OCI-LY7 (cell line): ENCODE measurements around the gene SLC25A24. TPM values are rescaled to one million over a fixed set of nuclear protein-coding genes. Genes with fewer than 3 reads are reported as not detected.

Experiments used
- BruUV-seq: library from RNA; stranded (reverse); fragments of 400-500 nt; replicated peaks from 2 replicates; lab custom pipeline; 2021; lab: Mats Ljungman, UMichigan
- CTCF ChIA-PET: fragments of 300-600 bp; sonication (Branson Sonifier 250); formaldehyde crosslinking; loops from one replicate; lab custom pipeline; 2022; ENCODE audit warnings: antibody characterized with exemption; ENCODE audit not compliant: unreplicated experiment; lab: Charles Lee
- POLR2A ChIA-PET: fragments of 300-600 bp; sonication (Branson Sonifier 250); formaldehyde crosslinking; loops from one replicate; lab custom pipeline; 2022; ENCODE audit warnings: antibody characterized with exemption; lab: Charles Lee
- DNase-seq: peaks from one replicate; pipeline ENCODE4 v3.0.0-alpha.2; 2015; ENCODE audit warnings: low spot score
- H2AFZ ChIP-seq: fragments of 200-600 bp; sonication (generic), shearing (Covaris generic); 2 replicates; pipeline ENCODE4 v1.6.1; 2014; ENCODE audit warnings: mild to moderate bottlenecking, antibody characterized with exemption, low read length, moderate library complexity
- H3K27ac ChIP-seq: fragments of 200-600 bp; sonication (generic); 2 replicates; pipeline ENCODE4 v1.5.1; 2014; ENCODE audit warnings: mixed run types, low read depth, mild to moderate bottlenecking, moderate library complexity, low read length, inconsistent platforms; ENCODE audit not compliant: poor library complexity, severe bottlenecking
- H3K36me3 ChIP-seq: fragments of 200-600 bp; sonication (generic); 2 replicates; pipeline ENCODE4 v1.6.1; 2014; ENCODE audit warnings: mild to moderate bottlenecking, antibody characterized with exemption, low read length, moderate library complexity, mixed read lengths; ENCODE audit not compliant: insufficient read depth
- H3K4me1 ChIP-seq: fragments of 200-600 bp; sonication (generic); 2 replicates; pipeline ENCODE4 v1.5.1; 2014; ENCODE audit warnings: mild to moderate bottlenecking, low read length; ENCODE audit not compliant: insufficient read depth, poor library complexity, severe bottlenecking
- H3K4me2 ChIP-seq: fragments of 200-600 bp; sonication (generic); 2 replicates; pipeline ENCODE4 v1.6.1; 2014; ENCODE audit warnings: mild to moderate bottlenecking, low read length
- H3K4me3 ChIP-seq: fragments of 200-600 bp; sonication (generic); 2 replicates; pipeline ENCODE4 v1.5.1; 2014; ENCODE audit warnings: mild to moderate bottlenecking, low read depth, low read length; ENCODE audit not compliant: poor library complexity, severe bottlenecking
- H3K79me2 ChIP-seq: fragments of 200-600 bp; sonication (generic); 2 replicates; pipeline ENCODE4 v1.6.1; 2016; ENCODE audit warnings: low read depth, mild to moderate bottlenecking, low read length, moderate library complexity, mixed read lengths; ENCODE audit not compliant: insufficient read depth
- H3K9me2 ChIP-seq: fragments of 200-600 bp; sonication (generic); 2 replicates; pipeline ENCODE4 v1.6.1; 2016; ENCODE audit warnings: mild to moderate bottlenecking, low read length, mixed read lengths; ENCODE audit not compliant: insufficient read depth
- H3K9me3 ChIP-seq: fragments of 200-600 bp; sonication (generic); 2 replicates; pipeline ENCODE4 v1.6.1; 2014; ENCODE audit warnings: mild to moderate bottlenecking, mixed run types, low read length, mixed read lengths
- H4K20me1 ChIP-seq: fragments of 200-600 bp; sonication (generic); 2 replicates; pipeline ENCODE4 v1.6.1; 2014; ENCODE audit warnings: mild to moderate bottlenecking, antibody characterized with exemption, low read length, moderate library complexity, mixed read lengths; ENCODE audit not compliant: insufficient read depth
- CTCF ChIP-seq: fragments of 200-600 bp; sonication (generic); conservative IDR thresholded peaks from 2 replicates; pipeline ENCODE4 v1.5.1; 2014; ENCODE audit warnings: mild to moderate bottlenecking, antibody characterized with exemption, low read length, moderate library complexity, mixed read lengths
- EZH2phosphoT487 ChIP-seq: fragments of 200-600 bp; sonication (generic); IDR thresholded peaks from 2 replicates; pipeline ENCODE4 v1.6.1; 2018; ENCODE audit warnings: low read depth, borderline replicate concordance, mild to moderate bottlenecking, mixed run types, antibody characterized with exemption, low read length, moderate library complexity, mixed read lengths
- intact Hi-C: fragments of 100-400 bp; cut with micrococcal nuclease; formaldehyde crosslinking; loops from one replicate; pipeline ENCODE4 v1.10.0; 2022; ENCODE audit not compliant: unreplicated experiment
- total RNA-seq, 2 experiments: library from RNA; depleted of rRNA in 1 of 2; stranded (reverse); fragments of >200 nt in 1 of 2; shearing (Covaris generic) in 1 of 2; gene quantifications; 2 replicates each; pipeline ENCODE4 v1.2.3, GENCODE V29; 2014 to 2022

The SLC25A24 gene
- total RNA-seq, 2 experiments from 2014 or later = not detected

GRCh38 chr1:108188801-108189200 lies 11.3 kb downstream of the SLC25A24 start:
- Histone ChIP-seq H4K20me1 (no peaks in the 10 kb centered on the region), H3K36me3 (no peaks in the 10 kb centered on the region), H3K4me3 (no peak overlapping the region), H3K79me2 (no peaks in the 10 kb centered on the region), H3K9me2 (no peaks in the 10 kb centered on the region), H3K27ac (no peak overlapping the region), H3K9me3 (no peaks in the 10 kb centered on the region), H3K4me2 (no peak overlapping the region), H3K4me1 (no peaks in the 10 kb centered on the region), H2AFZ (no peak overlapping the region)
- BruUV-seq = no TSS peak
- intact Hi-C loops = no loop called here
- ChIA-PET POLR2A (no interaction called here), CTCF (no interaction called here)
- DNase-seq = no peak
- TF ChIP-seq CTCF (no peak), EZH2phosphoT487 (no peak)

- POLR2A ChIA-PET = no interaction called here
- no peak overlapping the region for H3K4me3 ChIP-seq
- no TSS peak for BruUV-seq
Observed at GRCh38 chr1:108182959-108183700, 17.0 kb downstream of the SLC25A24 start.

More at GRCh38 chr1:108182959-108183700, 17.0 kb downstream of the SLC25A24 start:
- H3K4me2 ChIP-seq = no peak overlapping the region
- H2AFZ ChIP-seq = no peak overlapping the region
- no peak overlapping the region for H3K27ac ChIP-seq
- no peaks in the 10 kb centered on the region for H3K79me2 ChIP-seq
- CTCF ChIA-PET = no interaction called here
- H3K4me1 ChIP-seq = no peaks in the 10 kb centered on the region
- no peak for DNase-seq
- no peaks in the 10 kb centered on the region for H3K36me3 ChIP-seq
- no peaks in the 10 kb centered on the region for H3K9me3 ChIP-seq
- TF ChIP-seq EZH2phosphoT487 (no peak), CTCF (no peak)
- no peaks in the 10 kb centered on the region for H4K20me1 ChIP-seq
- H3K9me2 ChIP-seq = no peaks in the 10 kb centered on the region
- intact Hi-C loops = no loop called here
